Activated naive CD4-positive, alpha-beta T cell treated with anti-CD3 and anti-CD28 coated beads, Interleukin-2, amount 10 ng/mL, durations not matched to agents 7 days and 5 days (primary cell): ENCODE results near the gene THBD.
"Not testable (repeated sequence)": the region's sequence is repeated elsewhere in the genome, so short reads cannot be mapped to it uniquely, and the experiment has no call there.

Source experiments
- CTCF ChIA-PET: fragments of 350-600 bp; sonication (Branson Sonifier 250); formaldehyde crosslinking; loops from one replicate; lab custom pipeline; 2021; ENCODE audit warnings: antibody characterized with exemption; lab: Charles Lee
- DNase-seq: peaks from one replicate; pipeline ENCODE4 v3.0.0-alpha.2; 2020
- H3K27ac Mint-ChIP-seq: one replicate; pipeline ENCODE4 v1.8.0; 2021; ENCODE audit warnings: mild to moderate bottlenecking, moderate library complexity, mixed read lengths
- H3K27me3 Mint-ChIP-seq: one replicate; pipeline ENCODE4 v1.8.0; 2021; ENCODE audit warnings: mild to moderate bottlenecking, mixed read lengths
- H3K36me3 Mint-ChIP-seq: one replicate; pipeline ENCODE4 v1.8.0; 2021; ENCODE audit warnings: mixed read lengths
- H3K4me1 Mint-ChIP-seq: one replicate; pipeline ENCODE4 v1.8.0; 2021; ENCODE audit warnings: mixed read lengths
- H3K4me3 Mint-ChIP-seq: one replicate; pipeline ENCODE4 v1.8.0; 2021; ENCODE audit warnings: mild to moderate bottlenecking, moderate library complexity, mixed read lengths
- H3K9me3 Mint-ChIP-seq: one replicate; pipeline ENCODE4 v1.8.0; 2021; ENCODE audit warnings: mixed read lengths

THBD gene

GRCh38 chr20:23025503-23025902 lies 24.0 kb downstream of the THBD start:
- H3K4me3 Mint-ChIP-seq, H3K27me3 Mint-ChIP-seq, DNase-seq, CTCF ChIA-PET, H3K4me1 Mint-ChIP-seq, H3K9me3 Mint-ChIP-seq, H3K36me3 Mint-ChIP-seq, H3K27ac Mint-ChIP-seq: not testable (repeated sequence)

- Mint-ChIP-seq H3K4me3 (no peak overlapping the region), H3K9me3 (no peaks in the 10 kb centered on the region), H3K36me3 (no peaks in the 10 kb centered on the region), H3K4me1 (no peaks in the 10 kb centered on the region), H3K27me3 (no peaks in the 10 kb centered on the region), H3K27ac (no peak overlapping the region)
- no peak for DNase-seq
- CTCF ChIA-PET, result no interaction called here
Measured at GRCh38 chr20:23024701-23025100, 24.8 kb downstream of the THBD start.

GRCh38 chr20:23023621-23024177 lies 25.8 kb downstream of the THBD start:
- Mint-ChIP-seq H3K9me3 (no peaks in the 10 kb centered on the region), H3K27ac (no peak overlapping the region), H3K4me3 (no peak overlapping the region), H3K36me3 (no peaks in the 10 kb centered on the region), H3K27me3 (no peaks in the 10 kb centered on the region), H3K4me1 (no peaks in the 10 kb centered on the region)
- no peak for DNase-seq
- CTCF ChIA-PET, result no interaction called here

GRCh38 chr20:23022849-23023248 lies 26.6 kb downstream of the THBD start:
- Mint-ChIP-seq H3K4me3 (no peak overlapping the region), H3K27me3 (no peaks in the 10 kb centered on the region), H3K36me3 (no peaks in the 10 kb centered on the region), H3K9me3 (no peaks in the 10 kb centered on the region), H3K4me1 (no peaks in the 10 kb centered on the region), H3K27ac (no peak overlapping the region)
- DNase-seq, result no peak
- CTCF ChIA-PET, result no interaction called here

GRCh38 chr20:23021951-23022350 lies 27.5 kb downstream of the THBD start:
- H3K4me3 Mint-ChIP-seq, result no peak overlapping the region
- no peaks in the 10 kb centered on the region for H3K27me3 Mint-ChIP-seq
- no peaks in the 10 kb centered on the region for H3K4me1 Mint-ChIP-seq
- H3K27ac Mint-ChIP-seq, result no peak overlapping the region
- no peak for DNase-seq
- CTCF ChIA-PET, result no interaction called here
- H3K36me3 Mint-ChIP-seq, result no peaks in the 10 kb centered on the region
- H3K9me3 Mint-ChIP-seq, result no peaks in the 10 kb centered on the region

- Mint-ChIP-seq H3K4me1 (no peaks in the 10 kb centered on the region), H3K9me3 (no peaks in the 10 kb centered on the region), H3K4me3 (no peak overlapping the region), H3K27me3 (no peaks in the 10 kb centered on the region), H3K27ac (no peak overlapping the region), H3K36me3 (no peaks in the 10 kb centered on the region)
- CTCF ChIA-PET, result no interaction called here
- DNase-seq, result no peak
Measured at GRCh38 chr20:23021541-23021940, 27.9 kb downstream of the THBD start.

- Mint-ChIP-seq H3K27ac (no peak overlapping the region), H3K36me3 (no peaks in the 10 kb centered on the region), H3K9me3 (no peaks in the 10 kb centered on the region), H3K4me3 (no peak overlapping the region), H3K27me3 (no peaks in the 10 kb centered on the region), H3K4me1 (no peaks in the 10 kb centered on the region)
- DNase-seq, result no peak
- CTCF ChIA-PET, result no interaction called here
Measured at GRCh38 chr20:23020230-23021018, 29.0 kb downstream of the THBD start.

GRCh38 chr20:23019403-23019802 lies 30.1 kb downstream of the THBD start:
- H3K27me3 Mint-ChIP-seq, result no peaks in the 10 kb centered on the region
- CTCF ChIA-PET, result no interaction called here
- no peak overlapping the region for H3K27ac Mint-ChIP-seq
- no peak overlapping the region for H3K4me3 Mint-ChIP-seq
- DNase-seq, result no peak
- H3K4me1 Mint-ChIP-seq, result no peaks in the 10 kb centered on the region
- no peaks in the 10 kb centered on the region for H3K9me3 Mint-ChIP-seq
- H3K36me3 Mint-ChIP-seq, result no peaks in the 10 kb centered on the region

GRCh38 chr20:23018941-23019340 lies 30.5 kb downstream of the THBD start:
- Mint-ChIP-seq H3K4me1 (no peaks in the 10 kb centered on the region), H3K4me3 (no peak overlapping the region), H3K27me3 (no peaks in the 10 kb centered on the region), H3K9me3 (no peaks in the 10 kb centered on the region), H3K36me3 (no peaks in the 10 kb centered on the region), H3K27ac (no peak overlapping the region)
- DNase-seq, result no peak
- CTCF ChIA-PET, result no interaction called here

GRCh38 chr20:23018432-23018831 lies 31.0 kb downstream of the THBD start:
- Mint-ChIP-seq H3K27ac (no peak overlapping the region), H3K9me3 (no peaks in the 10 kb centered on the region), H3K27me3 (no peaks in the 10 kb centered on the region), H3K4me3 (no peak overlapping the region), H3K4me1 (no peaks in the 10 kb centered on the region), H3K36me3 (no peaks in the 10 kb centered on the region)
- DNase-seq, result no peak
- CTCF ChIA-PET, result no interaction called here

- H3K36me3 Mint-ChIP-seq, result no peaks in the 10 kb centered on the region
- no peak overlapping the region for H3K27ac Mint-ChIP-seq
- no peak overlapping the region for H3K4me3 Mint-ChIP-seq
- no peak for DNase-seq
- CTCF ChIA-PET, result no interaction called here
- no peaks in the 10 kb centered on the region for H3K27me3 Mint-ChIP-seq
- no peaks in the 10 kb centered on the region for H3K9me3 Mint-ChIP-seq
- no peaks in the 10 kb centered on the region for H3K4me1 Mint-ChIP-seq
Measured at GRCh38 chr20:23017516-23017915, 32.0 kb downstream of the THBD start.

- no peak for DNase-seq
- Mint-ChIP-seq H3K36me3 (no peaks in the 10 kb centered on the region), H3K4me3 (no peak overlapping the region), H3K27me3 (no peaks in the 10 kb centered on the region), H3K27ac (no peak overlapping the region), H3K4me1 (no peaks in the 10 kb centered on the region), H3K9me3 (no peaks in the 10 kb centered on the region)
- CTCF ChIA-PET, result no interaction called here
Measured at GRCh38 chr20:23013429-23013828, 36.0 kb downstream of the THBD start.

- no peak overlapping the region for H3K27ac Mint-ChIP-seq
Measured at GRCh38 chr20:23011008-23011721, 38.3 kb downstream of the THBD start.

GRCh38 chr20:23010096-23010495 lies 39.4 kb downstream of the THBD start:
- DNase-seq, result no peak
- Mint-ChIP-seq H3K27ac (no peak overlapping the region), H3K9me3 (no peaks in the 10 kb centered on the region), H3K27me3 (no peaks in the 10 kb centered on the region), H3K4me3 (no peak overlapping the region), H3K4me1 (no peaks in the 10 kb centered on the region), H3K36me3 (no peaks in the 10 kb centered on the region)
- CTCF ChIA-PET, result no interaction called here

More at GRCh38 chr20:23011008-23011721, 38.3 kb downstream of the THBD start:
- H3K9me3 Mint-ChIP-seq, result no peaks in the 10 kb centered on the region
- H3K36me3 Mint-ChIP-seq, result no peaks in the 10 kb centered on the region
- no peak overlapping the region for H3K4me3 Mint-ChIP-seq
- H3K27me3 Mint-ChIP-seq, result no peaks in the 10 kb centered on the region
- H3K4me1 Mint-ChIP-seq, result no peaks in the 10 kb centered on the region
- CTCF ChIA-PET, result no interaction called here
- DNase-seq, result no peak

GRCh38 chr20:23009636-23010035 lies 39.8 kb downstream of the THBD start:
- Mint-ChIP-seq H3K9me3 (no peaks in the 10 kb centered on the region), H3K27me3 (no peaks in the 10 kb centered on the region), H3K4me1 (no peaks in the 10 kb centered on the region), H3K36me3 (no peaks in the 10 kb centered on the region), H3K4me3 (no peak overlapping the region), H3K27ac (no peak overlapping the region)
- no peak for DNase-seq
- CTCF ChIA-PET, result no interaction called here
